ENCODE results near the gene ATP12A. TPM values are rescaled to one million over a fixed set of nuclear protein-coding genes. Genes with fewer than 3 reads are reported as not detected.

ATP12A gene
- total RNA-seq, 1 donor from 2014 or later: 0.10 TPM

Other genes starting within 250 kb of the ATP12A start
- 85.6 TPM for gene PARP4, start 167.6 kb upstream of the ATP12A start, total RNA-seq
- not detected for gene RNF17, start 83.8 kb downstream of the ATP12A start, total RNA-seq

Data from ureter (tissue), 1 donor.